Spinal cord (tissue), 10 donors: Measurements from ENCODE around the gene UBQLN4. TPM values are rescaled to one million over a fixed set of nuclear protein-coding genes. Genes with fewer than 3 reads are reported as not detected.

ENCODE experiments used
- DNase-seq, 6 donors: peaks; one replicate each; pipeline versions ENCODE4 v3.0.0 to v3.0.0-alpha.2; 2013 to 2015; ENCODE audit warnings: low spot score in 6 of 6, low read depth in 4 of 6
- H3K27ac ChIP-seq: one replicate; pipeline ENCODE4 v1.5.1; 2013; ENCODE audit warnings: low read depth, low read length, control low read depth
- H3K27me3 ChIP-seq: one replicate; pipeline ENCODE4 v1.6.1; 2013; ENCODE audit warnings: low read length; ENCODE audit not compliant: control insufficient read depth, insufficient read depth
- H3K36me3 ChIP-seq: one replicate; pipeline ENCODE4 v1.6.1; 2013; ENCODE audit warnings: low read length; ENCODE audit not compliant: control insufficient read depth, insufficient read depth
- H3K4me1 ChIP-seq: one replicate; pipeline ENCODE4 v1.6.1; 2013; ENCODE audit warnings: low read length; ENCODE audit not compliant: control insufficient read depth, insufficient read depth
- H3K4me3 ChIP-seq: one replicate; pipeline ENCODE4 v1.5.1; 2013; ENCODE audit warnings: low read depth, low read length, control low read depth
- H3K9me3 ChIP-seq: one replicate; pipeline ENCODE4 v1.6.1; 2013; ENCODE audit warnings: low read length; ENCODE audit not compliant: control insufficient read depth, insufficient read depth
- WGBS: methylation state at CpG from one replicate; pipeline ENCODE4 v1.1.5; 2013; ENCODE audit warnings: missing lambda C conversion rate; ENCODE audit not compliant: insufficient coverage; 5-methylcytosine and 5-hydroxymethylcytosine counted together
- polyA plus RNA-seq, 2 donors: library from polyadenylated mRNA; unstranded; fragments of 120-200 nt; gene quantifications; one replicate each; pipeline ENCODE4 v1.2.1, GENCODE V29; 2013; ENCODE audit not compliant: insufficient read length in 2 of 2
- total RNA-seq, 2 donors: library from RNA; depleted of rRNA in 1 of 2; stranded (reverse); fragments of 120-200 nt in 1 of 2; fragments of >200 nt in 1 of 2; gene quantifications; one replicate each; pipeline versions ENCODE4 v1.2.3 to v1.2.4, GENCODE V29; 2013 to 2014
- donor health status: healthy.

UBQLN4 gene
- total and polyA plus RNA-seq, 4 donors, result 20.5 to 76.2 (median 51.3) TPM

GRCh38 chr1:156065212-156065611 is 11.6 kb upstream of the UBQLN4 start:
- WGBS, result 87% methylated on average over 3 of the region's 3 CpGs
- H3K4me1 ChIP-seq, result peaks cover 10% of the 10 kb centered on the region
- H3K27me3 ChIP-seq, result no peaks in the 10 kb centered on the region
- DNase-seq, result no peak
- H3K9me3 ChIP-seq, result no peaks in the 10 kb centered on the region
- H3K4me3 ChIP-seq, result no peak overlapping the region
- no peaks in the 10 kb centered on the region for H3K36me3 ChIP-seq
- no peak overlapping the region for H3K27ac ChIP-seq

DNA sequence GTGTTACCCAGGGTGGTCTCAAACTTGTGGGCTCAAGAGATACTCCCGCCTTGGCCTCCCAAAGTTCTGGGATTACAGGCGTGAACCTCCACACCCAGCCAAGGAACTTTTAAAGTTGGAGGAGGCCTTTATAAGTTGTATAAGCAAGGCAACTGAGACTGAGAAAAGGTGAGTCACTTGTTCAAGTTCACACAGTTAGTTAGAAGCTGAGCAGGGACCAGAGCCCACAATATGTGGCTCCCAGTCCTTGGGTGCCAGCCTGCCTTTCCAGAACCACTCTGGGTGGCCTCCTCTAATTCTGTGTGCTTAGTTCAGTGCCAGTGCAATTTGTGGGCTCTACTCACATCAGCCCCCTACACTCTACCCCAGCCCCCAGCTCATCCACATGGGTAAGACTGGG is 11.0 kb upstream of the UBQLN4 start:
- Histone ChIP-seq H3K36me3 (no peaks in the 10 kb centered on the region), H3K4me1 (peaks cover 6% of the 10 kb centered on the region), H3K4me3 (no peak overlapping the region), H3K27ac (no peak overlapping the region), H3K27me3 (no peaks in the 10 kb centered on the region), H3K9me3 (no peaks in the 10 kb centered on the region)
- WGBS, result no CpG with 5 or more reads among the region's 2 CpGs
- DNase-seq, result no peak

- WGBS, result no CpG with 5 or more reads among the region's 2 CpGs
- Histone ChIP-seq H3K27ac (no peak overlapping the region), H3K4me3 (no peak overlapping the region), H3K36me3 (peaks cover under 1% of the 10 kb centered on the region), H3K27me3 (no peaks in the 10 kb centered on the region), H3K9me3 (no peaks in the 10 kb centered on the region), H3K4me1 (peaks cover 6% of the 10 kb centered on the region)
- DNase-seq, result no peak
Measured at GRCh38 chr1:156063997-156064285, 10.3 kb upstream of the UBQLN4 start.

GRCh38 chr1:156062189-156062588 is 8.6 kb upstream of the UBQLN4 start:
- H3K27me3 ChIP-seq, result no peaks in the 10 kb centered on the region
- H3K9me3 ChIP-seq, result no peaks in the 10 kb centered on the region
- peaks cover 13% of the 10 kb centered on the region for H3K36me3 ChIP-seq
- no peak for DNase-seq
- H3K4me3 ChIP-seq, result no peak overlapping the region
- 100% methylated on average over 1 of the region's 3 CpGs for WGBS
- H3K27ac ChIP-seq, result no peak overlapping the region
- peaks cover 6% of the 10 kb centered on the region for H3K4me1 ChIP-seq

DNA sequence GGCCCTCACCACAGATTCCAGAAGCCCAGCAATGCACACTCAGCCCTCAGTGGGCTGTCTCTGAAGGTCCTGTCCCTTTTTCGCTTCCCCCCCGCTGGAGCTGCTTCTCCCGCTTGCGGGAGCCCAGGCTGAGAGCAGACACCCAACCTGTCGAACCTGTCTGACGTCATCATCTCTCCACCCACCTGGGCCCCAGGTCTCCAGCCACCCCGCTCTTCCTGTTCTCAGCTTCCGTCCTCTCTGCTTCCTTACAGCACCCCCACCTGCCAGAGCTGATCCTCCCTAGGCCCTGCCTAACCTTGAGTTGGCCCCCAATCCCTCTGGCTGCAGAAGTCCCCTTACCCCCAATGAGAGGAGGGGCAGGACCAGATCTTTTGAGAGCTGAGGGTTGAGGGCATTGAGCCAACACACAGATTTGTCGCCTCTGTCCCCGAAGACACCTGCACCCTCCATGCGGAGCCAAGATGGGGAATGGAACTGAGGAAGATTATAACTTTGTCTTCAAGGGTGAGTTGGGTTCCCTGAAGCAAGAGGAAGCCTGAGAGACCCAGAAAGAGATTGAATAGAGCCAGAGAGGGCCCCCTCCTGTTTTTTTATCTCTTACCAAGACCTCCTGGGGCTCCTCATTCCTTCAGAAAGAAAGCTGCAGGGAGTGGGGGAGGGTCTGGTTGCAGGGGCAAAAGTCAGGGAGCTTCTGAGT is 7.5 kb upstream of the UBQLN4 start, which contains the start of gene RAB25:
Gene RAB25, plus strand, starts transcription at position 224 of the 700 bp plus-strand sequence. Its CDS starts 241 bp downstream, at position 465.
- H3K9me3 ChIP-seq, result no peaks in the 10 kb centered on the region
- H3K4me3 ChIP-seq, result no peak within 1 kb of the TSS
- no peaks in the 10 kb centered on the region for H3K27me3 ChIP-seq
- no peak for DNase-seq
- peaks cover 13% of the 10 kb centered on the region for H3K36me3 ChIP-seq
- no peak within 1 kb of the TSS for H3K27ac ChIP-seq
- peaks cover 8% of the 10 kb centered on the region for H3K4me1 ChIP-seq
- 35% methylated on average over 10 of the region's 11 CpGs for WGBS

GRCh38 chr1:156056326-156056849 is 2.8 kb upstream of the UBQLN4 start:
- Histone ChIP-seq H3K27me3 (no peaks in the 10 kb centered on the region), H3K4me1 (peaks cover 22% of the 10 kb centered on the region), H3K4me3 (no peak overlapping the region), H3K36me3 (peaks cover 18% of the 10 kb centered on the region), H3K27ac (no peak overlapping the region), H3K9me3 (no peaks in the 10 kb centered on the region)
- WGBS, result 100% methylated on average over 1 of the region's 1 CpG
- no peak for DNase-seq

GRCh38 chr1:156055281-156056048 is 1.9 kb upstream of the UBQLN4 start:
- Histone ChIP-seq H3K4me3 (peak overlapping the region; percentile 100), H3K27me3 (no peaks in the 10 kb centered on the region), H3K27ac (peak overlapping the region; percentile 98), H3K36me3 (peaks cover 28% of the 10 kb centered on the region), H3K4me1 (peaks cover 22% of the 10 kb centered on the region), H3K9me3 (no peaks in the 10 kb centered on the region)
- no peak for DNase-seq
- WGBS, result 24% methylated on average over 7 of the region's 17 CpGs

DNA sequence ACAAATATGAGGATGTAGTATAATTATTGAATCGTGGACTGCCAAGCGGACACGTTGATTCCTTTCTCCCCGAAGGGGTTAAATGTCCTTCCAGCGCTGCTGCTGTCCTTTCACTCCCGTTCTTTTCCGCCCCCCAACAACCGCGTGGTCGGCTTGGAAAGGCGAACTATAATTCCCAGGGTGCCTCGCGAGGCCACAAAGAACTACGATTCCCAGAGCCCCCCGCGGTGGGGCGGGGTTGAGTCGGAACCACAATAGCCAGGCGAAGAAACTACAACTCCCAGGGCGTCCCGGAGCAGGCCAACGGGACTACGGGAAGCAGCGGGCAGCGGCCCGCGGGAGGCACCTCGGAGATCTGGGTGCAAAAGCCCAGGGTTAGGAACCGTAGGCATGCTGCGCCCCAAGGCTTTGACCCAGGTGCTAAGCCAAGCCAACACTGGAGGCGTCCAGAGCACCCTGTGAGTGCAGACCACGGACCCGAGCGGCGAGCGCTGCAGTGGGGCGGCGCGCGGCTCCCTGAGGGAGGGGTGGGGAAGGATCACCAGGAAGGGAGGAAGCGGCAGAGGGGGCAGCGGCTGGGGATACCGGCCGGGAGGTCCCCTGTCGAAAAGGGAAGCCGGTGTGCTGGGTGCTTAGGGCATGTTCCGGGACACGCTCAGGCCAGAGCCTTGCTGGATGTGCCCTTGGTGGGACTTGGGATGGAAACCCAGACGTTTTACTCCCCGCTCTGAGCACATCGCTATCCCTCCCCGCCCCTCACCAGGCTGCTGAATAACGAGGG is 1.1 kb upstream of the UBQLN4 start, which contains the start of gene LAMTOR2:
Gene LAMTOR2, plus strand, starts transcription at position 283 of the 781 bp plus-strand sequence. Its CDS starts 108 bp downstream, at position 391.
- WGBS, result under 1% methylated on average over 50 of the region's 53 CpGs
- DNase-seq, result peak; percentile 96 to 100 (median 99)
- Histone ChIP-seq H3K9me3 (no peaks in the 10 kb centered on the region), H3K27ac (peak within 1 kb of the TSS; percentile 98), H3K4me1 (peaks cover 22% of the 10 kb centered on the region), H3K36me3 (peaks cover 33% of the 10 kb centered on the region), H3K4me3 (peak within 1 kb of the TSS; percentile 100), H3K27me3 (no peaks in the 10 kb centered on the region)
